ENCODE data around the gene ASB10. TPM values are rescaled to one million over a fixed set of nuclear protein-coding genes. Genes with fewer than 3 reads are reported as not detected.

The ASB10 gene
- total and polyA plus RNA-seq, 2 of the 4 experiments (the other 2 are of a cell fraction) = not detected

- H4K8ac ChIP-seq (ENCODE audit: low read depth in 2 of 2, low read length in 2 of 2) = no peak overlapping the region
- DNase-seq = no peak
- no TSS peak for BruUV-seq (replicated peaks)
- in situ Hi-C loops (cut with MboI; ENCODE audit: low sequenced_read_pairs) = no loop called here
- no peak overlapping the region for H2BK20ac ChIP-seq (ENCODE audit: low read depth, low read length)
- no peak overlapping the region for H2AFZ ChIP-seq (replicated peaks; ENCODE audit: low read length, poor library complexity)
- intact Hi-C loops (cut with micrococcal nuclease) = no loop called here
- no peak overlapping the region for H3K27ac ChIP-seq (ENCODE audit: insufficient read depth, low read length)
- no peak overlapping the region for H4K5ac ChIP-seq (ENCODE audit: low read depth, low read length)
- H3K9me3 ChIP-seq (ENCODE audit: control insufficient read depth, insufficient read depth, low read length) = no peaks in the 10 kb centered on the region; the same call in 1 of the 2 replicates
- no peak overlapping the region for H4K91ac ChIP-seq (ENCODE audit: insufficient read depth, low read depth, low read length)
- peaks cover 76% of the 10 kb centered on the region for H3K27me3 ChIP-seq (ENCODE audit: control insufficient read depth, insufficient read depth, low read length)
- H3K36me3 ChIP-seq (ENCODE audit: control insufficient read depth, insufficient read depth, low read length) = no peaks in the 10 kb centered on the region
- H4K20me1 ChIP-seq (ENCODE audit: insufficient read depth, low read length) = no peaks in the 10 kb centered on the region
- H3K56ac ChIP-seq (ENCODE audit: extremely low read depth, insufficient read depth, low read length) = no peak overlapping the region
- H2BK5ac ChIP-seq (ENCODE audit: low read depth, low read length, poor library complexity, severe bottlenecking) = no peak overlapping the region
- dilution Hi-C loops (cut with HindIII; ENCODE audit: low sequenced_read_pairs, unreplicated experiment) = no loop called here
- no peak for ATAC-seq (ENCODE audit: low read depth)
- H3K23ac ChIP-seq (ENCODE audit: low read depth, low read length) = no peak overlapping the region
- H3K9me1 ChIP-seq (ENCODE audit: insufficient read depth, low read length) = no peaks in the 10 kb centered on the region
- POLR2A ChIA-PET (ENCODE audit: unreplicated experiment) = no interaction called here
- no peaks in the 10 kb centered on the region for H3K4me1 ChIP-seq (ENCODE audit: control insufficient read depth, insufficient read depth, low read length)
- no peak overlapping the region for H3K18ac ChIP-seq (ENCODE audit: low read depth, low read length)
- TF ChIP-seq RCOR1 (IDR thresholded peaks at IDR 0.05; ENCODE audit: insufficient replicate concordance, low read length) (no peak), CHD1 (IDR thresholded peaks at IDR 0.05; ENCODE audit: low read depth, low read length) (no peak), SMC3 (IDR thresholded peaks at IDR 0.05; ENCODE audit: low read depth, low read length) (no peak), NFE2L2 (IDR thresholded peaks at IDR 0.05; ENCODE audit: low read depth, low read length) (no peak), CTCF (conservative IDR thresholded peaks at IDR 0.05; ENCODE audit: low read depth, low read length) (no peak), BHLHE40 (IDR thresholded peaks at IDR 0.05; ENCODE audit: low read depth, low read length) (no peak), MAFK (IDR thresholded peaks at IDR 0.05; ENCODE audit: low read depth, low read length) (no peak)
- TF ChIP-seq, protein P1, sequence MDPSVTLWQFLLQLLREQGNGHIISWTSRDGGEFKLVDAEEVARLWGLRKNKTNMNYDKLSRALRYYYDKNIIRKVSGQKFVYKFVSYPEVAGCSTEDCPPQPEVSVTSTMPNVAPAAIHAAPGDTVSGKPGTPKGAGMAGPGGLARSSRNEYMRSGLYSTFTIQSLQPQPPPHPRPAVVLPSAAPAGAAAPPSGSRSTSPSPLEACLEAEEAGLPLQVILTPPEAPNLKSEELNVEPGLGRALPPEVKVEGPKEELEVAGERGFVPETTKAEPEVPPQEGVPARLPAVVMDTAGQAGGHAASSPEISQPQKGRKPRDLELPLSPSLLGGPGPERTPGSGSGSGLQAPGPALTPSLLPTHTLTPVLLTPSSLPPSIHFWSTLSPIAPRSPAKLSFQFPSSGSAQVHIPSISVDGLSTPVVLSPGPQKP (IDR thresholded peaks at IDR 0.05; ENCODE audit: borderline replicate concordance, low read depth, low read length) = no peak
- no peak overlapping the region for H2AK9ac ChIP-seq (replicated peaks; ENCODE audit: low read depth, low read length, poor library complexity)
- no peak overlapping the region for H3K14ac ChIP-seq (replicated peaks; ENCODE audit: low read depth, low read length)
- no peak overlapping the region for H3K9ac ChIP-seq (ENCODE audit: low read depth, low read length)
- no peak overlapping the region for H3K4ac ChIP-seq (ENCODE audit: low read depth, low read length)
- 46% methylated on average over 2 of the region's 2 CpGs; no CpG with 5 or more reads in 1 of the 2 experiments for WGBS, 2 experiments (ENCODE audit: extremely low coverage in 2 of 2, insufficient read length in 1 of 2)
- no peak overlapping the region for H3K4me3 ChIP-seq (ENCODE audit: insufficient read depth, low read depth, low read length)
- H3K4me2 ChIP-seq (ENCODE audit: low read depth, low read length) = no peak overlapping the region
- no peak overlapping the region for H2BK15ac ChIP-seq (ENCODE audit: low read depth, low read length)
- CTCF ChIA-PET = no interaction called here
- H2AK5ac ChIP-seq (ENCODE audit: low read depth, low read length) = no peak overlapping the region
- no peak overlapping the region for H2BK120ac ChIP-seq (ENCODE audit: low read depth, low read length)
- no peaks in the 10 kb centered on the region for H3K79me1 ChIP-seq (ENCODE audit: low read depth in 1 of 2, low read length in 2 of 2)
These were observed 8.2 kb downstream of the ASB10 start for GRCh38 chr7:151178831-151179230.

Data from IMR-90 (cell line).